ENCODE data around the gene FAM186B. TPM values are rescaled to one million over a fixed set of nuclear protein-coding genes. Genes with fewer than 3 reads are reported as not detected.

The FAM186B gene
- total and polyA plus RNA-seq, 12 donors: 0.04 to 1.5 (median 0.66) TPM

DNA sequence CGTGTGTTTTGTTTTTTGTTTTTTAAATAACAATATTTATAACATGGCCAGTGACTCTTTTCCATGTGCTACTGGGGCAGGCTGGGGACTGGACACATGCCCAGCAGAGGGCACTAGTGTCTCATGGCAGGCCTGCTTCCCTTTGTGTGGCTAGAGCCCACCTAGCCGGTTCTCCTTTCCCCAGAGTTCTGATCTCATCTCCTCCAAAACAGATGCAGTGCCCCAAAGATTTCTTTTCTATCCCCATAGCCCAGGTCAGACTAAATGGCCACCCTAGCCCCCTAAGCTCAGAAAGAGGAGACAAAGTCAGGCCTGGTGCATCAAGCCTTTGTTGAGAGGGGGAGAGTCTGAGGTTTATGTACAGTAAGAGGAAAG, 39.2 kb upstream of the FAM186B start:
- DNase-seq (peak; percentile 80 to 88), ATAC-seq (peak; percentile 71 to 87 (median 82))
- H3K4me1 ChIP-seq: peaks cover 16 to 59% (median 50%) of the 10 kb centered on the region in 9 donors
- intact Hi-C loops (cut with DNase I): loop anchor here in 9 of 10 donors (1.0 to 10.0 kb wide), 5 partner anchors 62 to 190 kb away; partner anchors contain the start of genes FMNL3 (in 9 of the 9) and NCKAP5L (in 1 of the 9)
- peaks cover 0 to 99% (median 39%) of the 10 kb centered on the region in 9 donors for H3K36me3 ChIP-seq
- no peaks in the 10 kb centered on the region for H3K9me3 ChIP-seq
- H3K4me3 ChIP-seq: no peak overlapping the region
- TF ChIP-seq, protein P1, sequence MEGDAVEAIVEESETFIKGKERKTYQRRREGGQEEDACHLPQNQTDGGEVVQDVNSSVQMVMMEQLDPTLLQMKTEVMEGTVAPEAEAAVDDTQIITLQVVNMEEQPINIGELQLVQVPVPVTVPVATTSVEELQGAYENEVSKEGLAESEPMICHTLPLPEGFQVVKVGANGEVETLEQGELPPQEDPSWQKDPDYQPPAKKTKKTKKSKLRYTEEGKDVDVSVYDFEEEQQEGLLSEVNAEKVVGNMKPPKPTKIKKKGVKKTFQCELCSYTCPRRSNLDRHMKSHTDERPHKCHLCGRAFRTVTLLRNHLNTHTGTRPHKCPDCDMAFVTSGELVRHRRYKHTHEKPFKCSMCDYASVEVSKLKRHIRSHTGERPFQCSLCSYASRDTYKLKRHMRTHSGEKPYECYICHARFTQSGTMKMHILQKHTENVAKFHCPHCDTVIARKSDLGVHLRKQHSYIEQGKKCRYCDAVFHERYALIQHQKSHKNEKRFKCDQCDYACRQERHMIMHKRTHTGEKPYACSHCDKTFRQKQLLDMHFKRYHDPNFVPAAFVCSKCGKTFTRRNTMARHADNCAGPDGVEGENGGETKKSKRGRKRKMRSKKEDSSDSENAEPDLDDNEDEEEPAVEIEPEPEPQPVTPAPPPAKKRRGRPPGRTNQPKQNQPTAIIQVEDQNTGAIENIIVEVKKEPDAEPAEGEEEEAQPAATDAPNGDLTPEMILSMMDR (IDR thresholded peaks at IDR 0.05): peak in 8 of 9 donors; percentile 92 to 98 (median 96)
- peak overlapping the region in 6 of 10 donors; percentile 35 to 90 (median 46) for H3K27ac ChIP-seq
- H3K27me3 ChIP-seq: no peaks in the 10 kb centered on the region
- 5 to 6% methylated on average over 2 of the region's 2 CpGs for WGBS, 2 donors

DNA sequence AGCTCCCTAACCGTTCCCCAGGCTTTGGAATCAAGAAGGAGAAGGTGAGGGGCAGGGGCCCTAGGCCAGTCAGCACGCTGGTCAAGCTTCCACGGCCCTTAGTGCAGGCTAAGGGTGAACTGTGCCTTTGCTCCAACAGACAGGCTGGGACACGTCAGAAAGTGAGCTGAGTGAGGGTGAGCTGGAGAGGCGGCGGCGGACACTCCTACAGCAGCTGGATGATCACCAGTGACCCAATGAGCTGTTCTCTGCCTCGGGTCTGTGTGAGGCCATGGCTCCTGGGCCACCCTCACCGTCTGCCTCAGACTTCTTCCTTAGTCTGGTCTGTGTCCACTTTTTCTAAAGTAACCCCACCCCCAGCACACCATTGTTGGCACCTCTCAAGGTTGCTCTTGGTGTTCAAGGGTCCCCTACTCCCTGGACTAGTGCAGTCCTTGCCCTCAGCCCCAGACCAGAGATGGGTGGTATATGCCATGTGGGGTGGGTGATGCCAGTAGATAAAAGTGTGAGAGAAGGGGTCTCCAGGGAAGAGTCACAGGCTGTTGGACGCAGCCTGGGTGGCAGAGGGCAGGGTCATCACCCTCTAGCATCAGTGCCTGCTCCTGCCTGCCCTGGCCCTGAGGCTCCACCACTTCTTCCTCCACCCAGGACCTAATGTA, 38.7 kb upstream of the FAM186B start:
- intact Hi-C loops (cut with DNase I): loop anchor here (1.0 to 10.0 kb wide), 6 partner anchors 63 to 191 kb away; partner anchors contain the start of genes FMNL3 (in 9 of the 10) and NCKAP5L (in 1 of the 10)
- DNase-seq (no peak), ATAC-seq (peak in 7 of 8 donors; percentile 0 to 27 (median 3))
- Histone ChIP-seq H3K27ac (peak overlapping the region in 4 of 10 donors; percentile 24 to 90 (median 38)), H3K9me3 (no peaks in the 10 kb centered on the region), H3K27me3 (no peaks in the 10 kb centered on the region), H3K4me1 (peaks cover 16 to 54% (median 44%) of the 10 kb centered on the region in 9 donors), H3K36me3 (peaks cover 0 to 98% (median 35%) of the 10 kb centered on the region in 9 donors), H3K4me3 (no peak overlapping the region)
- TF ChIP-seq, protein P1 (IDR thresholded peaks at IDR 0.05): no peak
- 64 to 67% methylated on average over 10 of the region's 10 CpGs for WGBS, 2 donors

DNA sequence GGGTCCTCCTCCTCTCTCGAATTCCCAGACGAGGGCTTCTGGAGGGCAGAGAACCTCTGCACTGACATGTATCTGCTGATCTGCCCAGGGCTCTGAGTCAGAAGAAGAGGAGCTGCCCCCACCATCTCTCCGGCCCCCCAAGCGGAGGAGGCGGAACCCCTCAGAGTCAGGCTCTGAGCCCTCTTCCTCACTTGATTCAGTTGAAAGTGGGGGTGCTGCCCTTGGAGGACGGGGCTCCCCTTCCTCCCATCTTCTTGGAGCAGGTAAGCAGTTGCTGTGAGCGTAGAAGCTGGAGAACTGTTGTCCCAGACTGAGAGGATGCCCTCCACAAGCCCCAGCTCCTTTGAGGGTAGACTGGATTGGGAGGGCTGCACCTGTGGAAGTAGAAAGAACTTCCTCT, 37.7 kb upstream of the FAM186B start:
- H3K9me3 ChIP-seq: no peaks in the 10 kb centered on the region
- WGBS, 2 donors: 92 to 93% methylated on average over 7 of the region's 7 CpGs
- DNase-seq: no peak
- no peak for ATAC-seq
- H3K36me3 ChIP-seq: peaks cover 0 to 94% (median 35%) of the 10 kb centered on the region in 9 donors
- H3K4me1 ChIP-seq: peaks cover 16 to 44% (median 36%) of the 10 kb centered on the region in 9 donors
- intact Hi-C loops (cut with DNase I): loop anchor here in 4 of 10 donors (2.0 to 10.0 kb wide), 4 partner anchors 64 to 192 kb away; partner anchors contain the start of genes FMNL3 (in 1 of the 4) and NCKAP5L (in 1 of the 4)
- H3K27me3 ChIP-seq: no peaks in the 10 kb centered on the region
- TF ChIP-seq, protein P1 (IDR thresholded peaks at IDR 0.05): no peak
- H3K27ac ChIP-seq: no peak overlapping the region
- no peak overlapping the region for H3K4me3 ChIP-seq

DNA sequence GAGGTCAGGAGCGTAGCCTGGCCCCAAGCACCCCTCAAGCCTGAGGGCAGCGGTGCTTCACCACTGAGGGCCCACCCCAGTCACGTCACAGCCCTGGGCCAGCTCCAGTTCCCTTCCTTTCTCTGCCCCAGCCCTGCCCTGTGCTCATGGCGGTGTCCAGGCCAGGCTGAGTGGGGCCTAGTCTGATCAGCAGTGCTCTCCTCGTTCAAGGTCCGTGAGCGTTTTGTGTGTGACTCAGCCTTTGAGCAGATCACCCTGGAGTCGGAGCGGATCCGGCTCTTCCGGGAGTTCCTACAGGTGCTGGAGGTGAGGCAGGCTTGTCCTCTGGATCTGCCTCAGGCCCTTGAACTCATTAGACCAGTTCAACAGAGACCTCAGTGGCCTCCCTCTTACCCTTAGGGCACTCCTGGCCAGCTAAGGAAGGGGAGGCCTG, 36.9 kb upstream of the FAM186B start:
- peaks cover 15 to 44% (median 32%) of the 10 kb centered on the region in 9 donors for H3K4me1 ChIP-seq
- DNase-seq: no peak
- 85% methylated on average over 11 of the region's 11 CpGs for whole genome bisulfite sequencing, 2 donors
- peaks cover 0 to 89% (median 35%) of the 10 kb centered on the region in 9 donors for H3K36me3 ChIP-seq
- no peaks in the 10 kb centered on the region for H3K27me3 ChIP-seq
- intact Hi-C loops (cut with DNase I): loop anchor here in 4 of 10 donors (2.0 to 10.0 kb wide), 4 partner anchors 65 to 192 kb away; partner anchors contain the start of genes FMNL3 (in 1 of the 4) and NCKAP5L (in 1 of the 4)
- H3K27ac ChIP-seq: peak overlapping the region in 1 of 10 donors; percentile 33
- H3K4me3 ChIP-seq: no peak overlapping the region
- H3K9me3 ChIP-seq: no peaks in the 10 kb centered on the region
- TF ChIP-seq, protein P1 (IDR thresholded peaks at IDR 0.05): no peak
- no peak for ATAC-seq

Measured in heart right ventricle (tissue), 16 donors.